OCI-LY7 (cell line): ENCODE measurements around the gene CDT1. TPM values are rescaled to one million over a fixed set of nuclear protein-coding genes. Genes with fewer than 3 reads are reported as not detected.

ENCODE experiments used
- BruUV-seq: library from RNA; stranded (reverse); fragments of 400-500 nt; replicated peaks from 2 replicates; lab custom pipeline; 2021; lab: Mats Ljungman, UMichigan
- CTCF ChIA-PET: fragments of 300-600 bp; sonication (Branson Sonifier 250); formaldehyde crosslinking; loops from one replicate; lab custom pipeline; 2022; ENCODE audit warnings: antibody characterized with exemption; ENCODE audit not compliant: unreplicated experiment; lab: Charles Lee
- POLR2A ChIA-PET: fragments of 300-600 bp; sonication (Branson Sonifier 250); formaldehyde crosslinking; loops from one replicate; lab custom pipeline; 2022; ENCODE audit warnings: antibody characterized with exemption; lab: Charles Lee
- DNase-seq: peaks from one replicate; pipeline ENCODE4 v3.0.0-alpha.2; 2015; ENCODE audit warnings: low spot score
- H2AFZ ChIP-seq: fragments of 200-600 bp; sonication (generic), shearing (Covaris generic); 2 replicates; pipeline ENCODE4 v1.6.1; 2014; ENCODE audit warnings: mild to moderate bottlenecking, antibody characterized with exemption, low read length, moderate library complexity
- H3K27ac ChIP-seq: fragments of 200-600 bp; sonication (generic); 2 replicates; pipeline ENCODE4 v1.5.1; 2014; ENCODE audit warnings: mixed run types, low read depth, mild to moderate bottlenecking, moderate library complexity, low read length, inconsistent platforms; ENCODE audit not compliant: poor library complexity, severe bottlenecking
- H3K36me3 ChIP-seq: fragments of 200-600 bp; sonication (generic); 2 replicates; pipeline ENCODE4 v1.6.1; 2014; ENCODE audit warnings: mild to moderate bottlenecking, antibody characterized with exemption, low read length, moderate library complexity, mixed read lengths; ENCODE audit not compliant: insufficient read depth
- H3K4me1 ChIP-seq: fragments of 200-600 bp; sonication (generic); 2 replicates; pipeline ENCODE4 v1.5.1; 2014; ENCODE audit warnings: mild to moderate bottlenecking, low read length; ENCODE audit not compliant: insufficient read depth, poor library complexity, severe bottlenecking
- H3K4me2 ChIP-seq: fragments of 200-600 bp; sonication (generic); 2 replicates; pipeline ENCODE4 v1.6.1; 2014; ENCODE audit warnings: mild to moderate bottlenecking, low read length
- H3K4me3 ChIP-seq: fragments of 200-600 bp; sonication (generic); 2 replicates; pipeline ENCODE4 v1.5.1; 2014; ENCODE audit warnings: mild to moderate bottlenecking, low read depth, low read length; ENCODE audit not compliant: poor library complexity, severe bottlenecking
- H3K79me2 ChIP-seq: fragments of 200-600 bp; sonication (generic); 2 replicates; pipeline ENCODE4 v1.6.1; 2016; ENCODE audit warnings: low read depth, mild to moderate bottlenecking, low read length, moderate library complexity, mixed read lengths; ENCODE audit not compliant: insufficient read depth
- H3K9me2 ChIP-seq: fragments of 200-600 bp; sonication (generic); 2 replicates; pipeline ENCODE4 v1.6.1; 2016; ENCODE audit warnings: mild to moderate bottlenecking, low read length, mixed read lengths; ENCODE audit not compliant: insufficient read depth
- H3K9me3 ChIP-seq: fragments of 200-600 bp; sonication (generic); 2 replicates; pipeline ENCODE4 v1.6.1; 2014; ENCODE audit warnings: mild to moderate bottlenecking, mixed run types, low read length, mixed read lengths
- H4K20me1 ChIP-seq: fragments of 200-600 bp; sonication (generic); 2 replicates; pipeline ENCODE4 v1.6.1; 2014; ENCODE audit warnings: mild to moderate bottlenecking, antibody characterized with exemption, low read length, moderate library complexity, mixed read lengths; ENCODE audit not compliant: insufficient read depth
- EZH2phosphoT487 ChIP-seq: fragments of 200-600 bp; sonication (generic); IDR thresholded peaks from 2 replicates; pipeline ENCODE4 v1.6.1; 2018; ENCODE audit warnings: low read depth, borderline replicate concordance, mild to moderate bottlenecking, mixed run types, antibody characterized with exemption, low read length, moderate library complexity, mixed read lengths
- intact Hi-C: fragments of 100-400 bp; cut with micrococcal nuclease; formaldehyde crosslinking; loops from one replicate; pipeline ENCODE4 v1.10.0; 2022; ENCODE audit not compliant: unreplicated experiment
- total RNA-seq, 2 experiments: library from RNA; depleted of rRNA in 1 of 2; stranded (reverse); fragments of >200 nt in 1 of 2; shearing (Covaris generic) in 1 of 2; gene quantifications; 2 replicates each; pipeline ENCODE4 v1.2.3, GENCODE V29; 2014 to 2022
- TF ChIP-seq, protein P1 (sequence below): fragments of 200-600 bp; sonication (generic); conservative IDR thresholded peaks from 2 replicates; pipeline ENCODE4 v1.5.1; 2014; ENCODE audit warnings: mild to moderate bottlenecking, antibody characterized with exemption, low read length, moderate library complexity, mixed read lengths

Gene CDT1
- total RNA-seq, 2 experiments from 2014 or later = 82.7 to 108 TPM

DNA sequence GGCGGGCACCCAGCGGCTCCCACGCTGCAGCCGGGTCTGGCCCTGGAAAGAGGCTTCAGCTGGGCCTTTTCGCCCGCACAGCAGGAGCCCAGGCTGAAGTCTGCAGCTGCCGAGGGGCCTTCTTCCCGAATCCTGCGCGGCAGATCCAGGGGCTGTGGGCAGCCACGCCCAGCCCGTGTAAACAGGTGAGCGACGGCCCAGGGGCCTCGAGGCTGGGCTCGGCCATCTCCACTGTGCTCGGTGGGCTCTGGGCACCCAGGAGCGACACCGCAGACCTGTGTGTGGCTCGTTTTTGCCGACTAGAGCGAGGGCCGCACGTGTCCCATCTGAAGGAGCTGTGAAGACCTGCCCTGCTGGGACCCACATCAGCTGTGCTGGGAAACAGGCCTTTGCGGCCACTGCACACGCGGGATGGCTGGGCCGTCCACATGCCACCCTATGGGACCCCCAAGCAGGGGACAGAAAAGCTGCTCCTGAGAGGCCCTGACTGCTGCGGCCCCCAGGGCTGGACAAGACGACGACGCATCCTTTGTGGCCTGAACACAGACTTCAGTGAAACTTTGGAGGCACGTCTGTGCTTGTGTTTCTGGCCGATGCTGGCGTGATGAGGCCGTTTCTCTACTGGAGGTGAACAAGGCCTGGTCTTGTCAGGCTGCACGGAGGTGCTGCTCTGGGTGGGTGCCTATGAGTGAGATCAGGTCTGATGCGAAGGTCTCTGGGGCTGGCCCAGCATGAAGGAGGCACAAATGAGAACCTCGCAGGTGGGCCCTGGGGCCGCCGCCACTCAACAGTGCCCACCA lies 13.3 kb downstream of the CDT1 start:
- Histone ChIP-seq H3K79me2 (no peaks in the 10 kb centered on the region), H3K4me3 (no peak overlapping the region), H4K20me1 (no peaks in the 10 kb centered on the region), H3K27ac (no peak overlapping the region), H2AFZ (no peak overlapping the region), H3K4me1 (peaks cover 6% of the 10 kb centered on the region), H3K4me2 (no peak overlapping the region), H3K9me3 (no peaks in the 10 kb centered on the region), H3K36me3 (no peaks in the 10 kb centered on the region), H3K9me2 (no peaks in the 10 kb centered on the region)
- DNase-seq = no peak
- TF ChIP-seq, protein P1, sequence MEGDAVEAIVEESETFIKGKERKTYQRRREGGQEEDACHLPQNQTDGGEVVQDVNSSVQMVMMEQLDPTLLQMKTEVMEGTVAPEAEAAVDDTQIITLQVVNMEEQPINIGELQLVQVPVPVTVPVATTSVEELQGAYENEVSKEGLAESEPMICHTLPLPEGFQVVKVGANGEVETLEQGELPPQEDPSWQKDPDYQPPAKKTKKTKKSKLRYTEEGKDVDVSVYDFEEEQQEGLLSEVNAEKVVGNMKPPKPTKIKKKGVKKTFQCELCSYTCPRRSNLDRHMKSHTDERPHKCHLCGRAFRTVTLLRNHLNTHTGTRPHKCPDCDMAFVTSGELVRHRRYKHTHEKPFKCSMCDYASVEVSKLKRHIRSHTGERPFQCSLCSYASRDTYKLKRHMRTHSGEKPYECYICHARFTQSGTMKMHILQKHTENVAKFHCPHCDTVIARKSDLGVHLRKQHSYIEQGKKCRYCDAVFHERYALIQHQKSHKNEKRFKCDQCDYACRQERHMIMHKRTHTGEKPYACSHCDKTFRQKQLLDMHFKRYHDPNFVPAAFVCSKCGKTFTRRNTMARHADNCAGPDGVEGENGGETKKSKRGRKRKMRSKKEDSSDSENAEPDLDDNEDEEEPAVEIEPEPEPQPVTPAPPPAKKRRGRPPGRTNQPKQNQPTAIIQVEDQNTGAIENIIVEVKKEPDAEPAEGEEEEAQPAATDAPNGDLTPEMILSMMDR = no peak
- no peak for TF ChIP-seq EZH2phosphoT487
- ChIA-PET POLR2A (no interaction called here), CTCF (no interaction called here)
- intact Hi-C loops = loop anchor here (1.0 to 10.0 kb wide), 4 partner anchors 40 to 399 kb away; partner anchors contain the start of genes ACSF3 and TRAPPC2L
- BruUV-seq = no TSS peak

DNA sequence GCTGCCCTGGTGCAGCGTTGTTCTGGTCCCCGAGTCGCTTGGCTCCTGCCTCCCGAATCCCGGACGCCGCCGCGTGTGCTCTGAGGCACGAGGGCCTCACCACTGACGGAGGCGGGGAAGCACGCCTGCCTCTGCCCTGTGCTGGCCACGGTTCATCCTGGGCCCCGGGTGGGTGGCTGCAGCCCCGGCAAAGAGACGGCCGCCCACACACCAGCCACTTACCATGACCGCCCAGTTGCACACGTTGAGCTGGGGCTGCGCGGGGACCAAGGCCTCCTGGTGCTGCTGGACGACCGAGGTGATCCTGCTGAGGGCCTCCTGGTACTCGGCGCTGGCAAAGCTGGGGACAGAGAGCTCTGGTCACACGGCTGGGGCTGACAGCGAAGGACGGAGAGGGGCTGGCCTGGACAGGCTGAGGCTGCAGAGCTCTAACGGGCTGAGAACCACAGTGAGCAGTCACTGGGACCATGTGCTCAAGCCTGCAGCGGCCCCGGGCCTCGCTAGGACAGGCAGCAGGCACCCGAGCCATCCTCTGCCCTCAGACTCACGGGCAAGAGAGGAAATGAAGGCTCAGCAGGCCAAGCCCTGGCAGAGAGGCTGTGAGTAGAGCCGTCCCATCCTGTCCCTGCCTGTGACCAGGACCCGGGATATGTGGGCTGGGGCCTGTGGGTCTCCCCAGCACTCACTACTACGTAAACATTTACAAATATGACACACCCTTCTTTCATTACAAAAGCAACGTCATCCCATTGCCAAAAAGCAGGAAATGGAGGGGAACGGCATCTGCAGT lies 14.4 kb downstream of the CDT1 start:
- H3K36me3 ChIP-seq = no peaks in the 10 kb centered on the region
- CTCF ChIA-PET = no interaction called here
- no peaks in the 10 kb centered on the region for H4K20me1 ChIP-seq
- no peak overlapping the region for H3K4me3 ChIP-seq
- POLR2A ChIA-PET = no interaction called here
- DNase-seq = no peak
- no peak overlapping the region for H2AFZ ChIP-seq
- no peak overlapping the region for H3K27ac ChIP-seq
- no peaks in the 10 kb centered on the region for H3K79me2 ChIP-seq
- H3K9me3 ChIP-seq = no peaks in the 10 kb centered on the region
- H3K4me1 ChIP-seq = no peaks in the 10 kb centered on the region
- intact Hi-C loops = loop anchor here (10.0 kb wide), 1 partner anchor 277 kb away; the partner anchor contains the start of gene ACSF3
- no TSS peak for BruUV-seq
- no peaks in the 10 kb centered on the region for H3K9me2 ChIP-seq
- no peak overlapping the region for H3K4me2 ChIP-seq
- TF ChIP-seq EZH2phosphoT487 = no peak

DNA sequence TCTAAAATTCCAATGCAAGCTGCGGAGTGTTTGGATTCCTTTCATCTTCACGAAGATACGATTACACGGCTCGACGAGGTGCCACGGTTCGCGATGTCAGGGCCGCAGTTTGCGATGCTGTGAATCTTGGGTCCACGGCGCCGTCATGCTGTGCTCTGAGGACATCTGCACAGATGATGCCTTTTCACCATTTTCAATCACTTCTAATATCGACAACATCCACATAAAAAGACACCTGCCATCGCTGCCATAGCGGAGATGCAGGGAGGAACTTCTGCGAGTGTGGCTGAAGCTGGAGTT lies 14.9 kb downstream of the CDT1 start:
- no peaks in the 10 kb centered on the region for H3K79me2 ChIP-seq
- no peaks in the 10 kb centered on the region for H3K9me3 ChIP-seq
- H2AFZ ChIP-seq = no peak overlapping the region
- no peak for TF ChIP-seq EZH2phosphoT487
- TF ChIP-seq, protein P1 = no peak
- DNase-seq = no peak
- H4K20me1 ChIP-seq = no peaks in the 10 kb centered on the region
- H3K27ac ChIP-seq = no peak overlapping the region
- H3K9me2 ChIP-seq = no peaks in the 10 kb centered on the region
- CTCF ChIA-PET = no interaction called here
- POLR2A ChIA-PET = no interaction called here
- H3K4me1 ChIP-seq = no peaks in the 10 kb centered on the region
- intact Hi-C loops = loop anchor here (10.0 kb wide), 1 partner anchor 276 kb away; the partner anchor contains the start of gene ACSF3
- BruUV-seq = no TSS peak
- H3K4me3 ChIP-seq = no peak overlapping the region
- H3K4me2 ChIP-seq = no peak overlapping the region
- H3K36me3 ChIP-seq = no peaks in the 10 kb centered on the region
